Measurements from ENCODE around the gene CDK13. TPM values are rescaled to one million over a fixed set of nuclear protein-coding genes. Genes with fewer than 3 reads are reported as not detected.
A peak's percentile ranks its signal among the peaks of the same experiment; 100 is the strongest.

CDK13 gene
- total RNA-seq, 1 donor from 2014 or later = 45.5 TPM

DNA sequence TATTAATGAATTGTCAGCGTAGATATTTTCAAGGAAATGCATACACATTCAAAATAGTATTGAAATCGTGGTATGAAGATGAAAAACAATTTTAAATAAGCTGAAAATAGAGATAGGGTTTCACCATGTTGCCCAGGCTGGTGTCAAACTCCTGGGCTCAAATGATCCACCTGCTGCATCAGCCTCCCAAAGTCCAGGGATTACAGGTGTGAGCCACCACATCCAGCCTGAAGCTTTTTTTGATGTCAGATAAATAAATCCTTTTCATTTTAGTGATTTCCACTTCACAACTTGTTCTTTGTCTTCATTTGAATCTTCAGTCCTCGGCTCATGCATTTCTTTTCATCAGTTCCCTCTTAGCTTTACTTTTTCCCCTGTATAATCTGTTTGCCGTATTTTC lies 4.6 kb downstream of the CDK13 start:
- Mint-ChIP-seq H3K27me3 (no peaks in the 10 kb centered on the region), H3K4me3 (peak overlapping the region; percentile 36), H3K4me1 (peaks cover 42% of the 10 kb centered on the region), H3K27ac (no peak overlapping the region), H3K36me3 (ENCODE audit: low read depth) (peaks cover 34% of the 10 kb centered on the region), H3K9me3 (no peaks in the 10 kb centered on the region)
- DNase-seq = peak; percentile 50
- intact Hi-C loops (cut with micrococcal nuclease) = loop anchor here (5.0 kb wide), 1 partner anchor 63 kb away; no protein-coding TSS in a partner anchor

GRCh38 chr7:39958038-39958437 lies 8.0 kb downstream of the CDK13 start:
- intact Hi-C loops (cut with micrococcal nuclease) = no loop called here

GRCh38 chr7:39967406-39968161 lies 17.5 kb downstream of the CDK13 start:
- Mint-ChIP-seq H3K9me3 (no peaks in the 10 kb centered on the region), H3K4me3 (no peak overlapping the region), H3K27ac (no peak overlapping the region), H3K4me1 (peaks cover 34% of the 10 kb centered on the region), H3K27me3 (no peaks in the 10 kb centered on the region), H3K36me3 (ENCODE audit: low read depth) (peaks cover 14% of the 10 kb centered on the region)
- intact Hi-C loops (cut with micrococcal nuclease) = no loop called here
- DNase-seq = no peak

More at GRCh38 chr7:39958038-39958437, 8.0 kb downstream of the CDK13 start:
- H3K27ac Mint-ChIP-seq = no peak overlapping the region
- H3K27me3 Mint-ChIP-seq = no peaks in the 10 kb centered on the region
- H3K4me3 Mint-ChIP-seq = no peak overlapping the region
- peaks cover 10% of the 10 kb centered on the region for H3K9me3 Mint-ChIP-seq
- H3K4me1 Mint-ChIP-seq = peaks cover 42% of the 10 kb centered on the region
- peaks cover 44% of the 10 kb centered on the region for H3K36me3 Mint-ChIP-seq (ENCODE audit: low read depth)
- no peak for DNase-seq

GRCh38 chr7:39969431-39969830 lies 19.4 kb downstream of the CDK13 start:
- Mint-ChIP-seq H3K36me3 (ENCODE audit: low read depth) (peaks cover 17% of the 10 kb centered on the region), H3K27ac (no peak overlapping the region), H3K27me3 (no peaks in the 10 kb centered on the region), H3K9me3 (no peaks in the 10 kb centered on the region), H3K4me3 (no peak overlapping the region), H3K4me1 (peaks cover 34% of the 10 kb centered on the region)
- intact Hi-C loops (cut with micrococcal nuclease) = no loop called here
- no peak for DNase-seq

DNA sequence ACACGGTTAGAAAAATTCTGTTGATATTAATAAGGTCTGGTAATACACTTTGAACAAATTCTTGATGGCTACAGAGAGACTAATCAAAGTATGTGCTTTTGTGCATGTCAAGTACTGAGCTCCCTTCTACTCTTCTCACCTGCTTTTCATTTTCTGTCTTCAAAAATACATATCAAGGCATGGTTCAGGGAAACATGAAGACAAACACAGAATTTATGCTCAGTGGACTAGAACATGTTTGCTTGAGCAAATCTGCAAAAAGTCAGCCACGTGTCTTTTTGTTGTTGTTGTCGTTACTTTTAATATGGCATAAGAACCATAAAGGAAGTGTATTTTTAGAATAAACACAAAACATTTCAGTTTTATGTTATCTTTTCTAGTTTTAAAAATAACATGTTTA lies 21.9 kb downstream of the CDK13 start:
- Mint-ChIP-seq H3K27ac (no peak overlapping the region), H3K4me3 (no peak overlapping the region), H3K9me3 (no peaks in the 10 kb centered on the region), H3K36me3 (ENCODE audit: low read depth) (peaks cover 13% of the 10 kb centered on the region), H3K4me1 (peaks cover 18% of the 10 kb centered on the region), H3K27me3 (no peaks in the 10 kb centered on the region)
- intact Hi-C loops (cut with micrococcal nuclease) = no loop called here
- DNase-seq = no peak

GRCh38 chr7:39973801-39974200 lies 23.7 kb downstream of the CDK13 start:
- no peak for DNase-seq
- intact Hi-C loops (cut with micrococcal nuclease) = no loop called here
- Mint-ChIP-seq H3K27ac (no peak overlapping the region), H3K36me3 (ENCODE audit: low read depth) (peaks cover 6% of the 10 kb centered on the region), H3K9me3 (no peaks in the 10 kb centered on the region), H3K4me1 (peaks cover 13% of the 10 kb centered on the region), H3K4me3 (no peak overlapping the region), H3K27me3 (no peaks in the 10 kb centered on the region)

DNA sequence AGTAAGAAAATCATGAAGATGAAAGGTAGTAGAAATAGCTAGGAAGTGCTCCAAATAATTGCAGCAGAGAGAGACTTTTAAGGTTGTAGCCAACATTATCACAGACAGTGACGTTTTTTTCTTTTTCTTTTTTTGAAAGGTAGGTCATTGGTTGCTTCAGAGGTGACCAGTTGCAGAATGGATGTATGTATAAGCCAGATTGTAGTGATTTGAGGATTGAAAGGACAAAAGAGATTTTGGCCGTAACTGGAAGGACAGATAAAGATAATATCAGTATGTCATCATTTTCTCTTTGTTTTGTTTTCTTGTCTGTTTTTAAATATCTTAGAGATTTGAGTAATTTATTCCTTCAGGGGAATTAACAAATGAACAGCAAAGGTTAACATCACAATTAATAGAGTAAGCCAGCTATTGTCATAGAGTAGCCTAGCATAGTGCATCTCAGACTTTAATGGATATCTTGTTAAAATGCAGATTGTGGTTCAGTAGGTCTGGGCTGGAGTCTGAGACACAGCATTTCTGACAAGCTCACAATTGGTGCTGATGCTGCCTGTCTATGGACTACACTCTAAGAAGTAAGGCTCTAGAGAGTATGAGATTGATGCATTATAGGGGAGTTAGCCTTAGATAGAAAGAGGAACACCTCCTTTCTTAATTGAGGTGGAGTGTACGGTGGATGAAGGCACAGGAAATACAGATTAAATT lies 28.3 kb downstream of the CDK13 start:
- H3K36me3 Mint-ChIP-seq (ENCODE audit: low read depth) = peaks cover 4% of the 10 kb centered on the region
- no peaks in the 10 kb centered on the region for H3K9me3 Mint-ChIP-seq
- no peaks in the 10 kb centered on the region for H3K27me3 Mint-ChIP-seq
- no peak overlapping the region for H3K4me3 Mint-ChIP-seq
- DNase-seq = peak; percentile 53
- intact Hi-C loops (cut with micrococcal nuclease) = no loop called here
- peaks cover 4% of the 10 kb centered on the region for H3K4me1 Mint-ChIP-seq
- H3K27ac Mint-ChIP-seq = no peak overlapping the region

DNA sequence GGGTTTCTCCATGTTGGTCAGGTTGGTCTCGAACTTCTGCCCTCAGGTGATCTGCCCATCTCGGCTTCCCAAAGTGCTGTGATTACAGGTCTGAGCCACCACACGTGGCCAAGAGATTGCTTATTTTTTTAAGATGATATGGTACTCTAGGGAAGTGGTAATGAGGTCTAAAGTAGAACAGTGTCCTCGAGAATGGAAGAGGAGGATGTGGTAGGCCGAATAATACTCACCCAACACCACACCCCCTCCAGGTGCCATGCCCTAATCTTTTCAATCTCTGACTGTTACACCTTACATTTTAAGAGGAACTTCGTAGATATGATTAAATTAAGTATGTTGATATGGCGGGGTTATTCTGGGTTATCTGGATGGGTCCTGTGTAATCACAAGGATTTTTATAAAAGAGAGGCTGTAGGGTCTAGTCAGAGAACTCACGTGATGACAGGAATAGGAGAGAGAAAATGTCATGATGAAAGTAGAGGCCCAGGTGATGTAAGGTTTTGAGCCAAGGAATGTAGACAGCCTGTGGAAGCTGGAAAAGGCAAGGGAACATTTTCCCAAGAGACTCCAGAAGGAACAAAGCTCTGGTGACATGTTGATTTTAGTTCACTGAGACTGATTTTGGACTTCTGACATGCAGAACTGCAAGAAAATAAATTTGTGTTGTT lies 29.5 kb downstream of the CDK13 start:
- H3K4me1 Mint-ChIP-seq = peaks cover 5% of the 10 kb centered on the region

DNA sequence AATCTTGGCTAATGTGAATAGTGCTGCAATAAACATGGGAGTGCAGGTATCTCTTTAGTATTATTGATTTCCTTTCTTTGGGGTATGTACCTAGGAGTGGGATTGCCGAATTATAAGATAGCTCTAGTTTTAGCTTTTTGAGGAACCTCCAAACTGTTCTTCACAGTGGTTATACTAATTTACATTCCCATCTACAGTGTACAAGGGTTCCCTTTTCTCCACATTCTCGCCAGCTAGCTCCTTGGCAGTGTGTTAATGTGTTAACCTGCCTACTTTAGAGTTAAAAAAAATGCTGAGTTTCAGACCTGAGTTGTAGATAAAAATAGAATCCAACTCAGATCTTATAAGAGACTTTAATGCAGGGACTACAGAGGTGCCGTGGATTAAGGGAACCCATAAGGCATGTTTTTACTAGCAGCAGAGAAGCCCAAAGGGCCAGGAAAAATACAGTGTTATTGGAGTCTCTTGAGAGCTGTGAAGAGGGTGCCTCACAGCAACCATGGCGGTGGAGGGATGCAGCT lies 35.4 kb downstream of the CDK13 start:
- Mint-ChIP-seq H3K36me3 (ENCODE audit: low read depth) (peaks cover 17% of the 10 kb centered on the region), H3K27ac (no peak overlapping the region), H3K9me3 (no peaks in the 10 kb centered on the region), H3K4me3 (no peak overlapping the region), H3K4me1 (peaks cover 27% of the 10 kb centered on the region), H3K27me3 (no peaks in the 10 kb centered on the region)
- intact Hi-C loops (cut with micrococcal nuclease) = no loop called here
- no peak for DNase-seq

More for the DNA sequence above, 29.5 kb downstream of the CDK13 start:
- no peaks in the 10 kb centered on the region for H3K27me3 Mint-ChIP-seq
- no peak overlapping the region for H3K4me3 Mint-ChIP-seq
- H3K36me3 Mint-ChIP-seq (ENCODE audit: low read depth) = peaks cover 1% of the 10 kb centered on the region
- intact Hi-C loops (cut with micrococcal nuclease) = no loop called here
- no peak overlapping the region for H3K27ac Mint-ChIP-seq
- no peaks in the 10 kb centered on the region for H3K9me3 Mint-ChIP-seq
- DNase-seq = no peak

- H3K27me3 Mint-ChIP-seq = no peaks in the 10 kb centered on the region
- no peak overlapping the region for H3K27ac Mint-ChIP-seq
- DNase-seq = no peak
- intact Hi-C loops (cut with micrococcal nuclease) = loop anchor here (2.0 kb wide), 1 partner anchor 35 kb away; no protein-coding TSS in a partner anchor
- H3K9me3 Mint-ChIP-seq = no peaks in the 10 kb centered on the region
- H3K36me3 Mint-ChIP-seq (ENCODE audit: low read depth) = peaks cover 20% of the 10 kb centered on the region
- H3K4me1 Mint-ChIP-seq = peaks cover 29% of the 10 kb centered on the region
- H3K4me3 Mint-ChIP-seq = no peak overlapping the region
Measured at GRCh38 chr7:39987641-39988347, 37.7 kb downstream of the CDK13 start.

DNA sequence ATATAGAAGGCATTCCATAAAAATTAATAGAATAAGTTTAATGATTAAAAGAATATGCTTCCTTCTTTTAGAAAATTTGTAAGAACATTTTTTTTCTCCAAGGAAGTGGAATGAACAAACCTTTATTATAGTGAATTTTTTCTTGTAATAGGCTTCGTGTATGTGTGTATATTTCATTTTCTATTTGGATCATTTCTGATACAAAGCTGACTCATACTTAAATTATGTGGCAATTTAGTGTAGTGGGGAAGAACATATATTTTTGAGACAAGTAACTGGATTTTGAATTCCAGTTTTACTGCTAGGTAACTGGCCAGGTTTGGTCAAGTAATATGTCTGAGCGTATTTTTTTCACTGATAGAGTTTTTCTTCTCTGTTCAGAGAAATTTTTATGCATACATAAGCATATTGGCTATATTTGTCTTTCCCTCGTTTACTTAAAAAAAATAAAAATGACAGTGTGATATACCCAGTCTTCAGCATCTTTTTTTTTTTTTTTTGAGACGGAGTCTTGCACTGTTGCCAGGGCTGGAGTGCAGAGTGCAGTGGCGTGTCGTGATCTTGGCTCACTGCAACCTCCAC lies 50.8 kb downstream of the CDK13 start:
- H3K27ac Mint-ChIP-seq = no peak overlapping the region
- no peaks in the 10 kb centered on the region for H3K4me1 Mint-ChIP-seq

DNA sequence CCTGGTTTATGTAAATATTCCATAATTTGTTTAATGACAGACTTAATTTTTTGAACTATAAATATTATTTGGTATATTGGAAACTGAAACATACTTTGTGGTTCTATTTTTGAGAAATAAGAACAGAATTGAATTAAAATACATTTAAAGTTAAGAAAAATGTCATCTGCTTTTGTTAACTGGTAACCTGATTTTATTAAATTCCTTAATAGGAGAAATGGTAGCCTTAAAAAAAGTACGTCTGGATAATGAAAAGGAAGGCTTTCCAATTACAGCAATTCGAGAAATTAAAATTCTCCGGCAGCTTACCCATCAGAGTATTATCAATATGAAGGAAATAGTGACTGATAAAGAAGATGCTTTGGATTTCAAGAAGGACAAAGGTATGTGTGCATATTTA lies 51.6 kb downstream of the CDK13 start:
- Mint-ChIP-seq H3K36me3 (ENCODE audit: low read depth) (peaks cover 20% of the 10 kb centered on the region), H3K4me3 (no peak overlapping the region), H3K9me3 (no peaks in the 10 kb centered on the region), H3K27me3 (no peaks in the 10 kb centered on the region), H3K27ac (no peak overlapping the region), H3K4me1 (no peaks in the 10 kb centered on the region)
- no peak for DNase-seq
- intact Hi-C loops (cut with micrococcal nuclease) = no loop called here

More for the DNA sequence above, 50.8 kb downstream of the CDK13 start:
- Mint-ChIP-seq H3K36me3 (ENCODE audit: low read depth) (peaks cover 17% of the 10 kb centered on the region), H3K27me3 (no peaks in the 10 kb centered on the region), H3K9me3 (no peaks in the 10 kb centered on the region), H3K4me3 (no peak overlapping the region)
- no peak for DNase-seq
- intact Hi-C loops (cut with micrococcal nuclease) = no loop called here

DNA sequence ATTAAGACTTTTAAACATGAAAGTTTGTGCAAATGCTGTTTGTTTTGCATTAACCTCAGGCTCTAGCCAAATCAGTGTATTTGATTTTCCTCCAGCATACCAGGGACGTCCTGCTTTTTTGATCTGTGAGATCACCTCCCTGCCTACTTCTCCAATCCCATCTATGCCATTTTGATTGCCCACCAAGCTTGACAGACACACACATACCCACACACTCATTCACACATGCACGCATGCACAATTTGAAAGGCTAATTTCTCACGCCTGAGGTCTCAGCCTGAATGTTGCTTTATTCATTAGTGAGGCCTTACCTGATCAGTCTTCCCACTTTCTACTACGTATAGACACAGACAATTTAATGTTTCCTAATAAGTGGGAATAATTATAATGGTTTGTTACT lies 53.5 kb downstream of the CDK13 start:
- Mint-ChIP-seq H3K27me3 (no peaks in the 10 kb centered on the region), H3K9me3 (no peaks in the 10 kb centered on the region), H3K36me3 (ENCODE audit: low read depth) (peaks cover 22% of the 10 kb centered on the region), H3K4me3 (no peak overlapping the region), H3K4me1 (no peaks in the 10 kb centered on the region), H3K27ac (no peak overlapping the region)
- DNase-seq = no peak
- intact Hi-C loops (cut with micrococcal nuclease) = no loop called here
